NCI-H526 (cell line): ENCODE data around the gene ETV7.

Experiments used
- DNase-seq, 2 experiments: peaks; one replicate each; lab custom pipeline; 2025; lab: John Stamatoyannopoulos, UW

Gene ETV7

GRCh38 chr6:36320475-36320874 is 67.0 kb downstream of the ETV7 start:
- peak; percentile 31 to 47 for DNase-seq

GRCh38 chr6:36319821-36320220 is 67.6 kb downstream of the ETV7 start:
- DNase-seq, result no peak

- peak; percentile 91 for DNase-seq
These were observed 68.1 kb downstream of the ETV7 start for GRCh38 chr6:36319436-36319762.

GRCh38 chr6:36318690-36319435 is 68.6 kb downstream of the ETV7 start:
- peak in 1 of 2 experiments; percentile 28 for DNase-seq

- DNase-seq, result no peak
These were observed 69.8 kb downstream of the ETV7 start for GRCh38 chr6:36317623-36318022.
